Erythroblast (primary cell): Measurements from ENCODE around the gene ZNF585A.
"Not testable (repeated sequence)": the region's sequence is repeated elsewhere in the genome, so short reads cannot be mapped to it uniquely, and the experiment has no call there.

Experiments
- DNase-seq, 2 experiments: peaks; one replicate each; lab custom pipeline; 2025; lab: John Stamatoyannopoulos, UW
- GATA1 ChIP-seq: IDR thresholded peaks from 2 replicates; pipeline ENCODE4 v1.6.1; 2011; ENCODE audit warnings: low read depth, mild to moderate bottlenecking, control low read depth, low read length, moderate library complexity
- POLR2A ChIP-seq: IDR thresholded peaks from 2 replicates; pipeline ENCODE4 v1.6.1; 2011; ENCODE audit warnings: mild to moderate bottlenecking, low read length

Gene ZNF585A

GRCh38 chr19:37172368-37173366, at the start of gene ZNF585A:
ZNF585A (minus strand) TSS chr19:37172695; CDS start chr19:37169910, 2,785 bp downstream.
- TF ChIP-seq GATA1 (no peak), POLR2A (peak; percentile 53)
- peak; percentile 92 to 96 for DNase-seq

DNA sequence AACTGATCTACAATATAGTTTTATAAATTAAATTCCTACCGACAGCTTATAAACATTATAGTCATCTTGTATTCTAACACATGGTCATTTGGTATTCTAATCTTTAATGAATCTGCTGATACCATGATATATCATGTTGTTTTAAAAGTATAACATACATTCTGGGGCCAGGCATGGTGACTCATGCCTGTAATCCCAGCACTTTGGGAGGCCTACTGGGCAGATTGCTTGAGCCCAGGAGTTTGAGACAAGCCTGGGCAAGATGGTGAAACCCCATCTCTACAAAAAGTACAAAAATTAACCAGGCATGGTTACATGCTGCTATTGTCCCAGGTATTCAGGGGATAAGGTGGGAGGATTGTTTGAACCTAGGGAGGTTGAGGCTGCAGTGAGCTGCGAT, 48.6 kb upstream of the ZNF585A start:
- DNase-seq = no peak
- no peak for TF ChIP-seq GATA1
- no peak for TF ChIP-seq POLR2A

DNA sequence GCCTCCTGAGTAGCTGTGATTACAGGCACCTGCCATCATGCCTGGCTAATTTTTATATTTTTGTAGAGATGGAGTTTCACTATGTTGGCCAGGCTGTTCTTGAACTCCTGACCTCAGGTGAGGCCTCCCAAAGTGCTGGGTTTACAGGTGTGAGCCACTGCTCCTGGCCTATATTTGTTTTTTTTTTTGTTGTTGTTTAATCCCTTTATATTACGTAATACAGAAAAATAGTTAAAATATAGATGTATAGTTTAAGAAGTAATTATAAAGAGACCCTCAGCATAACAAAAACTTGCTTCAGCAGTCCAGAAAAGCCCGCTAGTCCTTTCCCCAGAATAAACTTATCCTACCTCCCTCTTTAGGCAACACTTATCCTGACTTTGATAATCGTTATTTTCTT, 47.9 kb upstream of the ZNF585A start:
- TF ChIP-seq POLR2A (no peak), GATA1 (no peak)
- DNase-seq = no peak

DNA sequence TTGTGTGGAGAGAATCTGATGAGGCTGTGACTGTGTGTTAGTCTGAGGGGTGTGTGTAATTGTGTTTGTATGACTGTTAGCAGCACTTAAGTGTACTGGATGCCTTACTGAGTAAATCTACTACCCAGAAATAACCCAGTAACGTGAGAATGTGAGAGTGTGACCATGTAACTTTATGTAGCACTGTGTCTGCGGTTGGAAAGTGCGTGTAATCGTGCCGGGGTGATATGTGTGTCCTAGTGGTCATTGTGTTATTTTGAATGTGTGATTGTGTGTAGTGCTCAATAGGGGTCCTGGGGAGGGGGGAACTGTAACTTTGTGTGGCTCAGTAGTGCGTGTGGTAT, 46.1 kb upstream of the ZNF585A start:
- DNase-seq = peak in 1 of 2 experiments; percentile 60
- TF ChIP-seq GATA1 (no peak), POLR2A (no peak)

DNA sequence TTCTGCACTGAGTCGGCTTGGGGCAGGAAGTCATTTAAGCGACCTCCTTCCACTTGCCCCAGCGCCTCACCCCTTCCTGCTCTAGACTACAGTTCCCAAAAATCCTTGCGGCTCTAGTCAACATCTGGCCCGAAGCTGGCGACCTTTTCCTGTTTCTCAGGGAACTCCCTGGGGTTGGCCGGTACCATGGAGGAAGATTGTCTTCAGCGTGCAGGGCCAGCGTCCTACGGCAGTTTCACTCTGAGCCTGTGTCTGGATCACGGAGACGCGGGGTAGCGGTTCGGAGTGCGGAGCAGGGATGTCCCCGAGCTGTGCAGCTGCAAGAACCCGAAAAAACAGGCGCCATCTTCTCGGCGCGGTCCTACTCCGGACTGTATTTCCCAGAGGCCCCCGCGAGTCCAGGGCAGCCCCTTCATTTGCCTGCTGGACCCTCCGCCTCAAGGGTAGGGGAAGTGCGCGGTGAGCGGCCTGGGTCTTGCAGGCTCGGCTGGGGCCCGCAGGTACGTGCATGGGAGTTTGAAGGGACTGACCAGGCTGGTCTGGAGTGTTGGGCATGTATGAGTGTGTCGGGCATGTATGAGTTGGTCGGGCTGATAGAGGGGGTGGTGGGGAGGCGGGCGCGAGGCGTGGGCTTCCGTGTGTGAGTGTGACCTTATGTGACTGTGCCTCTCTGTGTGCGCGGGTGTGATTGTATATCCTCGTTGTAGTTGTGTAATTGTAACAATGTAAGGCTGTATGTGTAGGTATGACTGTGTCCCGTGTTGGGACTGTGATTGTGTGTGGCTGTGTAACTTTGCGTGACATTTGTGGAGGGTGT, 45.5 kb upstream of the ZNF585A start, which contains the start of gene ZNF383:
ZNF383 (plus strand) TSS at position 440 of the 817 bp plus-strand sequence. CDS start 12,240 bp downstream, outside the sequence.
- TF ChIP-seq GATA1 (no peak), POLR2A (peak; percentile 90)
- peak; percentile 92 to 93 for DNase-seq

- TF ChIP-seq GATA1 (no peak), POLR2A (no peak)
- no peak for DNase-seq
Measured at GRCh38 chr19:37217480-37217774, 44.9 kb upstream of the ZNF585A start.

- no peak for DNase-seq
- TF ChIP-seq GATA1 (no peak), POLR2A (no peak)
Measured at GRCh38 chr19:37197768-37198167, 25.3 kb upstream of the ZNF585A start.

- not testable (repeated sequence) for DNase-seq
Measured at GRCh38 chr19:37197115-37197514, 24.6 kb upstream of the ZNF585A start.

DNA sequence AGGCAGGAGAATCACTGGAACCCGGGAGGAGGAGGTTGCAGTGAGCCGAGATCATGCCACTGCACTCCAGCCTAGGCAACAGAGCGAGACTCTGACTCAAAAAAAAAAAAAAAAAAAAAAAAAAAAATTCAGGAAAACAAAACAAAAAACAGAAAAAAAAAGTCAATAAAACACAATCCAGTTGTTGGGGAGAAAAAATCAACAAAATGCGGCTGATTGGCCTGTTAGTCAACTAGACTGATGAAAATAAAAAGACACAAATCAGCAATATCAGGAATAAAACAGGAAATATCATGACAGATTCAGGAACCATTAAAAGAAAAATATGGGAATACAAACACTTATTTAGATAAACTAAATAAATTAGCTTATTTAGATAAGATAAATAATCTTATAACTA, 22.8 kb upstream of the ZNF585A start:
- not testable (repeated sequence) for DNase-seq

DNA sequence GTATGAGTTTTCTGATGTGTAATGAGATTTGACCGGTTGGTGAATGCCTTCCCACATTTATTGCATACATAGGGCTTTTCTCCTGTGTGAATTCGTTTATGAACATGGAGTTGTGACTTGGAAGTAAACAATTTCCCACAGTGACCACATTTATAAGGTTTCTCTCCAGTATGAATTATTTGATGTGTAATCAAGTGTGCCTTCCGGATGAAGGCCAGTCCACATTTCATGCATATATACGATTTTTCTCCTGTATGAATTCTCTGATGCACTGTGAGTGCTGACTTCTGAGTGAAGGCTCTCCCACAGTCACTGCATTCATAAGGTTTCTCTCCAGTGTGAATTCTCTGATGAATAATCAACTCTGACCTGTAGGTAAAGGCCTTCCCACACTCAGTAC, 13.6 kb upstream of the ZNF585A start:
- DNase-seq = not testable (repeated sequence)

GRCh38 chr19:37165635-37166034, 6.9 kb downstream of the ZNF585A start:
- DNase-seq = no peak
- no peak for TF ChIP-seq POLR2A
- no peak for TF ChIP-seq GATA1

- no peak for TF ChIP-seq GATA1
- TF ChIP-seq POLR2A = no peak
Measured at GRCh38 chr19:37160153-37160552, 12.3 kb downstream of the ZNF585A start.

DNA sequence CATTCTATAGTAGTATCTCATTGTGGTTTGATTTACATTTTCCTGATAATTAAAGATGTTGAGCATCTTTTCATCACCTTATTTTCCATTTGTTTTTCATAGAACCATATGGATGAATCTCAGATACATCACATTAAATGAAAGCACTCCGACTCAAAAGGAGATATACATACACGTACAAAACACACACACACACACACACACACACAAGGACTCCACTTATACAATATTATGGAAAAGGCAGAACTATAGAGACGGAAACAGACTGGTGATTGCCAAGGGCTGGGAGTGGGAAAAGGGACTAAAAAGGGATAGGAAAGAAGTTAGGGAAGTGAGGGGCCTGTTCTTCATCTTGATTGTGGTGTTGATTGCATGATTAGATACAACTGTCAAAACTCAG, 24.3 kb downstream of the ZNF585A start:
- no peak for TF ChIP-seq GATA1
- TF ChIP-seq POLR2A = no peak
- no peak for DNase-seq

More at GRCh38 chr19:37160153-37160552, 12.3 kb downstream of the ZNF585A start:
- no peak for DNase-seq

GRCh38 chr19:37136111-37136510, 36.4 kb downstream of the ZNF585A start:
- TF ChIP-seq POLR2A = no peak
- no peak for TF ChIP-seq GATA1

More at GRCh38 chr19:37136111-37136510, 36.4 kb downstream of the ZNF585A start:
- no peak for DNase-seq
